Gastrocnemius medialis (tissue), 4 donors: ENCODE measurements around the gene KLHL29.

Source experiments
- POLR2A ChIP-seq, 2 donors: fragments of 450-650 bp; IDR thresholded peaks; one replicate each; pipeline ENCODE4 v1.6.1; 2017; ENCODE audit warnings: antibody characterized with exemption in 2 of 2, mild to moderate bottlenecking in 2 of 2, moderate library complexity in 2 of 2
- TF ChIP-seq, protein P1 (sequence below), 5 experiments: fragments of 450-650 bp in 3 of 5; fragments of 200-600 bp in 2 of 5; sonication (generic) in 2 of 5; IDR thresholded peaks in 4 of 5; conservative IDR thresholded peaks in 1 of 5; 1 replicate in 4 of 5; 2 replicates in 1 of 5; pipeline ENCODE4 v1.5.1; 2016 to 2019; ENCODE audit warnings: antibody characterized with exemption in 5 of 5, mild to moderate bottlenecking in 3 of 5, moderate library complexity in 3 of 5

DNA sequence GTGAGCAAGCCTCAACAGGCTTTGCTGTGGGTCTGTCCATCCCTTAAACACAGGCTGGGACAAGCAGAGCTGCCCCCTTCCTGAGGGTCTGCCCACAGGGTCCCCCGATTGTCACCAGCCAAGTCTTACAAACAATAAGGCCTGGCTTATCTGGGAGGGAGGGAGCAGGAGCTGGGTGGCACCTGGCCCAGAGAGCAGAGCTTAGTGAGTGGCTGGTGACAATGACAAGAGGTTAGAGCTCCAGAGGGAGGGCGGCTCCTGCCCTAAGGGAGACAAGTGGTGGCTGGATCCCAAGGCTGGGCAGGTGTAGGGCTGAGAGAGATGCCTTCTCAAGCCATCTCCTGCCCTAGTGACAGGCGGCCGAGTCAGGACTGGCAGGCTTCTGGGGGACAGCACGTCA is 125.5 kb downstream of the KLHL29 start:
- TF ChIP-seq, protein P1, sequence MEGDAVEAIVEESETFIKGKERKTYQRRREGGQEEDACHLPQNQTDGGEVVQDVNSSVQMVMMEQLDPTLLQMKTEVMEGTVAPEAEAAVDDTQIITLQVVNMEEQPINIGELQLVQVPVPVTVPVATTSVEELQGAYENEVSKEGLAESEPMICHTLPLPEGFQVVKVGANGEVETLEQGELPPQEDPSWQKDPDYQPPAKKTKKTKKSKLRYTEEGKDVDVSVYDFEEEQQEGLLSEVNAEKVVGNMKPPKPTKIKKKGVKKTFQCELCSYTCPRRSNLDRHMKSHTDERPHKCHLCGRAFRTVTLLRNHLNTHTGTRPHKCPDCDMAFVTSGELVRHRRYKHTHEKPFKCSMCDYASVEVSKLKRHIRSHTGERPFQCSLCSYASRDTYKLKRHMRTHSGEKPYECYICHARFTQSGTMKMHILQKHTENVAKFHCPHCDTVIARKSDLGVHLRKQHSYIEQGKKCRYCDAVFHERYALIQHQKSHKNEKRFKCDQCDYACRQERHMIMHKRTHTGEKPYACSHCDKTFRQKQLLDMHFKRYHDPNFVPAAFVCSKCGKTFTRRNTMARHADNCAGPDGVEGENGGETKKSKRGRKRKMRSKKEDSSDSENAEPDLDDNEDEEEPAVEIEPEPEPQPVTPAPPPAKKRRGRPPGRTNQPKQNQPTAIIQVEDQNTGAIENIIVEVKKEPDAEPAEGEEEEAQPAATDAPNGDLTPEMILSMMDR (IDR thresholded peaks at IDR 0.05 in 4 of 5, conservative IDR thresholded peaks at IDR 0.05 in 1 of 5) = no peak
- TF ChIP-seq POLR2A (IDR thresholded peaks at IDR 0.05) = no peak
